M059J (cell line): ENCODE measurements around the gene OOSP1. TPM values are rescaled to one million over a fixed set of nuclear protein-coding genes. Genes with fewer than 3 reads are reported as not detected.
"Not testable (repeated sequence)": the region's sequence is repeated elsewhere in the genome, so short reads cannot be mapped to it uniquely, and the experiment has no call there.

Experiments used
- DNase-seq: peaks from one replicate; pipeline ENCODE4 v3.0.0-alpha.2; 2012; ENCODE audit warnings: low read depth
- total RNA-seq: library from RNA; depleted of rRNA; stranded (reverse); fragments of >200 nt; shearing (Covaris generic); gene quantifications from 2 replicates; pipeline ENCODE4 v1.2.3, GENCODE V29; 2014

The OOSP1 gene
- total RNA-seq, 1 experiment from 2014 or later, result not detected

- DNase-seq, result no peak
Measured at GRCh38 chr11:59960502-59961381, 22.5 kb downstream of the OOSP1 start.

GRCh38 chr11:59962107-59962482 lies 23.9 kb downstream of the OOSP1 start:
- DNase-seq, result no peak

- DNase-seq, result no peak
Measured at GRCh38 chr11:59963733-59964132, 25.5 kb downstream of the OOSP1 start, which contains the start of gene OOSP4A. Gene OOSP4A, plus strand, starts transcription at chr11:59964033. Its CDS starts 0 bp downstream, at chr11:59964033.

GRCh38 chr11:59965424-59965823 lies 27.2 kb downstream of the OOSP1 start:
- DNase-seq, result no peak

- no peak for DNase-seq
Measured at GRCh38 chr11:59966201-59966600, 28.0 kb downstream of the OOSP1 start.

GRCh38 chr11:59967677-59968394 lies 29.6 kb downstream of the OOSP1 start:
- DNase-seq, result no peak

- DNase-seq, result no peak
Measured at GRCh38 chr11:59968395-59968783, 30.2 kb downstream of the OOSP1 start.

- DNase-seq, result no peak
Measured at GRCh38 chr11:59973097-59973496, 34.9 kb downstream of the OOSP1 start.

GRCh38 chr11:59981106-59981770 lies 43.0 kb downstream of the OOSP1 start:
- no peak for DNase-seq

GRCh38 chr11:59982037-59982436 lies 43.8 kb downstream of the OOSP1 start:
- DNase-seq, result not testable (repeated sequence)

GRCh38 chr11:59983212-59983611 lies 45.0 kb downstream of the OOSP1 start:
- no peak for DNase-seq

- DNase-seq, result no peak
Measured at GRCh38 chr11:59984368-59984767, 46.1 kb downstream of the OOSP1 start.

GRCh38 chr11:59990421-59990820 lies 52.2 kb downstream of the OOSP1 start:
- DNase-seq, result no peak

GRCh38 chr11:59992425-59992824 lies 54.2 kb downstream of the OOSP1 start:
- DNase-seq, result no peak

GRCh38 chr11:59997800-59998199 lies 59.6 kb downstream of the OOSP1 start:
- DNase-seq, result no peak

- no peak for DNase-seq
Measured at GRCh38 chr11:59999691-60000090, 61.5 kb downstream of the OOSP1 start.

GRCh38 chr11:60003729-60004128 lies 65.5 kb downstream of the OOSP1 start:
- DNase-seq, result no peak

GRCh38 chr11:60005360-60005759 lies 67.1 kb downstream of the OOSP1 start:
- DNase-seq, result peak; percentile 48
